Osteoblast (primary cell): ENCODE measurements around the gene TEKT5. TPM values are rescaled to one million over a fixed set of nuclear protein-coding genes. Genes with fewer than 3 reads are reported as not detected.

Source experiments
- DNase-seq: peaks from one replicate; pipeline ENCODE4 v3.0.0; 2011; ENCODE audit warnings: low spot score, mixed read lengths; ENCODE audit not compliant: insufficient read length; ENCODE audit errors: missing footprints
- H2AFZ ChIP-seq: 2 replicates; pipeline ENCODE4 v1.6.0; 2011; ENCODE audit warnings: mild to moderate bottlenecking, low read length
- H3K27ac ChIP-seq: 2 replicates; pipeline ENCODE4 v1.5.1; 2011; ENCODE audit warnings: mild to moderate bottlenecking, low read depth, low read length, moderate library complexity
- H3K27me3 ChIP-seq: 2 replicates; pipeline ENCODE4 v1.6.0; 2012; ENCODE audit warnings: mild to moderate bottlenecking, control low read depth, inconsistent platforms, low read length, moderate library complexity; ENCODE audit not compliant: insufficient read depth
- H3K36me3 ChIP-seq: 2 replicates; pipeline ENCODE4 v1.5.1; 2011; ENCODE audit warnings: mild to moderate bottlenecking, low read length, control low read depth, moderate library complexity; ENCODE audit not compliant: insufficient read depth
- H3K4me1 ChIP-seq: 2 replicates; pipeline ENCODE4 v1.5.1; 2011; ENCODE audit warnings: mild to moderate bottlenecking, low read length, control low read depth, moderate library complexity; ENCODE audit not compliant: insufficient read depth
- H3K4me2 ChIP-seq: 2 replicates; pipeline ENCODE4 v1.6.0; 2011; ENCODE audit warnings: mild to moderate bottlenecking, low read length; ENCODE audit not compliant: insufficient read depth
- H3K4me3 ChIP-seq: fragments of 200-600 bp; sonication (generic); 3 replicates; pipeline ENCODE4 v1.5.1; 2012; ENCODE audit warnings: mild to moderate bottlenecking, low read length, inconsistent platforms; ENCODE audit not compliant: insufficient read depth
- H3K79me2 ChIP-seq: 2 replicates; pipeline ENCODE4 v1.6.0; 2012; ENCODE audit warnings: mild to moderate bottlenecking, low read length, control low read depth, inconsistent platforms; ENCODE audit not compliant: insufficient read depth
- H3K9me3 ChIP-seq: 2 replicates; pipeline ENCODE4 v1.5.1; 2011; ENCODE audit warnings: low read depth, low read length, control low read depth
- H4K20me1 ChIP-seq: 2 replicates; pipeline ENCODE4 v1.6.0; 2012; ENCODE audit warnings: mild to moderate bottlenecking, low read length, control low read depth; ENCODE audit not compliant: insufficient read depth
- CTCF ChIP-seq: IDR thresholded peaks from 2 replicates; pipeline ENCODE4 v1.5.1; 2011; ENCODE audit warnings: mild to moderate bottlenecking, low read depth, low read length, moderate library complexity; ENCODE audit errors: extremely low read depth
- total RNA-seq: library from RNA; depleted of rRNA; stranded (reverse); fragments of >200 nt; gene quantifications from 2 replicates; pipeline ENCODE4 v1.2.3, GENCODE V29; 2012

Gene TEKT5
- total RNA-seq, 1 donor = 0.36 TPM

GRCh38 chr16:10583269-10583668, 111.5 kb downstream of the TEKT5 start:
- no peaks in the 10 kb centered on the region for H4K20me1 ChIP-seq
- no peak overlapping the region for H2AFZ ChIP-seq
- no peak for DNase-seq
- H3K4me2 ChIP-seq = no peak overlapping the region
- H3K27ac ChIP-seq = no peak overlapping the region
- H3K27me3 ChIP-seq = no peaks in the 10 kb centered on the region
- H3K79me2 ChIP-seq = peaks cover 16% of the 10 kb centered on the region
- no peaks in the 10 kb centered on the region for H3K36me3 ChIP-seq
- peaks cover 39% of the 10 kb centered on the region for H3K4me1 ChIP-seq
- H3K9me3 ChIP-seq = no peaks in the 10 kb centered on the region
- no peak overlapping the region for H3K4me3 ChIP-seq
- TF ChIP-seq CTCF = no peak

DNA sequence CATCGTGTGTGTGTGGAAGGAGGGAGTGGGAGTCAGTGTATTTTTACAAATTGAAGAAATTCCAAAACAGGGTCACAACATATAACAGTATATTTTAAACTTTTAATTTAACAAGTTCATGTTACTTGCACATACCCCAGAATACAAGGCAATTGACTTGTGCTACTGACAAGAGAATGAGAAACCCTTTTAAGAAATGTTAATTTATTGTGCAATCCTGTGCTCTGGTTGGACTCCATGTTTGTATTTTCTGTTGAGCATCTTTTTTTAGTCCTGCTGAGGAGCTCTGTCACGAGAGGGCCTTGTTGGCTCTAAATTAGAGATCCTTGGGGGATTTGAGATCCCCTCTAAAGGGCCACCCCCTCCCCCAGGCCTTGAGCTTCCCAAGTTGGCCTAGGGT, 113.2 kb downstream of the TEKT5 start:
- no peak for DNase-seq
- Histone ChIP-seq H3K4me1 (peaks cover 55% of the 10 kb centered on the region), H4K20me1 (peaks cover 6% of the 10 kb centered on the region), H2AFZ (peak overlapping the region; percentile 26), H3K27ac (no peak overlapping the region), H3K9me3 (no peaks in the 10 kb centered on the region), H3K79me2 (peaks cover 33% of the 10 kb centered on the region), H3K4me2 (no peak overlapping the region), H3K36me3 (no peaks in the 10 kb centered on the region), H3K27me3 (no peaks in the 10 kb centered on the region), H3K4me3 (no peak overlapping the region)
- no peak for TF ChIP-seq CTCF

DNA sequence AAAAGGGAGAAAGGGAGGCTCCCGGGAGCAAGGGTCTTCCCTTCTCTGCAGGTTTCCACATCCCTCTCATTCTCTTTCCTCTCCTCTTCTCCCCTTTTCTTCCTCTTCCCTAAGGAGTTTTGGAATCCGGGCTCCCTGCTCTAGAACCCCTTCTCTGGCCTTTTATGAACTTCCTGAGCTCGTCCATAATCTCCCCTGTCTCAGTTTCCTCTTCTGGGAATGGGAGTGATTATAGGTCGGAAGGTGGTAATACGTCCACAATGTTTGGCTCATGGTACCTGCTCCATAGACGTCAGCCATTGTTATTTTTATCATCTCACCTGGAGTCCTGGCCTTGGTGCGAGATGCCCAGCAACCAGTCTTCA, 113.9 kb downstream of the TEKT5 start:
- Histone ChIP-seq H4K20me1 (peaks cover 6% of the 10 kb centered on the region), H3K4me2 (peak overlapping the region; percentile 87), H3K36me3 (no peaks in the 10 kb centered on the region), H3K27me3 (no peaks in the 10 kb centered on the region), H3K4me3 (peak overlapping the region; percentile 88), H2AFZ (peak overlapping the region; percentile 82), H3K27ac (peak overlapping the region; percentile 52), H3K9me3 (no peaks in the 10 kb centered on the region), H3K4me1 (peaks cover 58% of the 10 kb centered on the region), H3K79me2 (peaks cover 38% of the 10 kb centered on the region)
- DNase-seq = no peak
- no peak for TF ChIP-seq CTCF

GRCh38 chr16:10579965-10580882, 114.5 kb downstream of the TEKT5 start, which contains the start of gene EMP2:
TSS of gene EMP2 (minus strand) at chr16:10580598. CDS start at chr16:10547617, 32,981 bp downstream.
- DNase-seq = peak; percentile 98

More at GRCh38 chr16:10579965-10580882, 114.5 kb downstream of the TEKT5 start, which contains the start of gene EMP2:
- peaks cover 53% of the 10 kb centered on the region for H3K4me1 ChIP-seq
- no peaks in the 10 kb centered on the region for H3K36me3 ChIP-seq
- TF ChIP-seq CTCF = peak; percentile 56
- H3K79me2 ChIP-seq = peaks cover 41% of the 10 kb centered on the region
- peak within 1 kb of the TSS; percentile 52 for H3K27ac ChIP-seq
- no peaks in the 10 kb centered on the region for H3K9me3 ChIP-seq
- peak within 1 kb of the TSS; percentile 82 for H2AFZ ChIP-seq
- H3K4me2 ChIP-seq = peak within 1 kb of the TSS; percentile 87
- peaks cover 6% of the 10 kb centered on the region for H4K20me1 ChIP-seq
- no peaks in the 10 kb centered on the region for H3K27me3 ChIP-seq
- H3K4me3 ChIP-seq = peak within 1 kb of the TSS; percentile 88
